GM18907 (cell line): ENCODE results near the gene SMIM22.

Experiments used
- ATAC-seq: cut with Tn5 transposase; IDR thresholded peaks from one replicate; pipeline ENCODE4 v1.9.1; 2021; ENCODE audit warnings: mild to moderate bottlenecking, moderate library complexity; ENCODE audit not compliant: unreplicated experiment

The SMIM22 gene

DNA sequence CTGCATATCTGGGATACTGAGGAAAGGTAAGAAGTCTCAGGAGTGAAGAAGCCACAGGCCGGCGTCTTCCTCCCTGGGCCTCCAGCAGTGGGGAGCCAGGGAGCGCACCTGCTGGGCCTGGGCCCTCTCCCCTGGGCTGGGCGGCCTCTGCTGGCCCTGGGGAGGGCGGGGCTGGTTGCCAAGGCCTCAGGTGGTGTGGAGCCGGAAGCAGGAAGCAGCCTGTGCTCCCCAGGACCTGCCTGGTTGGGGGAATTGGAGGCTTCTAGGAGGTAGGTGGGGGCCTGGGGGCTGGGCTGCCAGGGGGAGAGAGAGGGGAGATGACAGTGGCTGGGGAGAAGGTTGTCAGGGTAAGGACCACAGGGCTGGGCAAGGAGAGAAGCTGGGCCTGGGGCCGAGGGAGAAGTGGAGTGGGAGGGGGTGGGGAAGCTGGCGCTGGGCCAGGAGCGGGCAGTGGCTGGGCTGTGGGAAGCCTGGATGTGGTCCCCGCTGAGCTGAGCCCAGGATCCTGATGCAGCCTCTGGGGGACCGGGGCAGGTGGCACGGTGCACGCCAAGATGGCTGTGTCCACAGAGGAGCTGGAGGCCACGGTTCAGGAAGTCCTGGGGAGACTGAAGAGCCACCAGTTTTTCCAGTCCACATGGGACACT, at the start of gene SMIM22:
Gene SMIM22, plus strand, starts transcription at position 189 of the 647 bp plus-strand sequence. Its CDS starts 366 bp downstream, at position 555.
- no peak for ATAC-seq

- ATAC-seq = no peak
Measured at GRCh38 chr16:4746215-4746614, 49.0 kb upstream of the SMIM22 start.

- ATAC-seq = no peak
Measured at GRCh38 chr16:4746991-4747574, 48.1 kb upstream of the SMIM22 start.

- no peak for ATAC-seq
Measured at GRCh38 chr16:4747906-4748681, 47.1 kb upstream of the SMIM22 start.

DNA sequence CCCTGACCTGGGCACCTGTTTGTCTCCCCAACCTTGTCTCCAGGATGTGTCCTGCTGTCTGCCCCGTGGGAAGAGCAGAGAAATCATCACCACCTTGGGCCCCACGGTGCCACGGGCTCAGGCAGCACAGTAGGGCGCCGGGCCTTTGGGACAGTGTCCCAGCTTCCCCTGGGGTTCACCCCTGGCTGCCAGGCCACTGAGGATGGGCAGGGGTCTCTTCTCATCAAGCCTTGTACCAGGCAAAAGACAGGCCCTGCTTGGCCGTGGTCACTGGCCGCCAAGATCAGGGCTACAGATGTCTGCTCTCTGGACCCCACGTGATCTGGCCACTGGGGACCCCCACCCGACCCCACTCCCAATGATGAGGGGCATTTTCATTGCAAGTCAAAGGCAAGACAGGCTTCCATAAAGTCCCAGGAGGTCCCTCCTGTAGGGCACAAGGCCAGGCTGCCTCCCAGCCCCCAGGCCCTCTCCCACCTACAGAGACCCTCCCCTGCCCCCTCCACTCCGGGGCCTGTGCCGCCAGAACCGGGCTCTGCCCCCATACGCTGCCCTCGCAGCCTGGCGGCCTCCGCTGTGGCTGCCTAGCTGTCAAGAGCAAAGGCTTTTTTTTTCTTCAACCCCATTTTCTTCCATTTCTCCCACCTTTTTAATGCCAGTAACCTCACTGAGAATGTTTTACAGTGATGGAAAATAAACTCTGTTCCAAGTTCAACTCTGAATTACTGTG, 46.3 kb upstream of the SMIM22 start:
- no peak for ATAC-seq

- no peak for ATAC-seq
Measured at GRCh38 chr16:4749700-4750257, 45.4 kb upstream of the SMIM22 start.

- no peak for ATAC-seq
Measured at GRCh38 chr16:4750896-4751295, 44.3 kb upstream of the SMIM22 start.

- ATAC-seq = no peak
Measured at GRCh38 chr16:4752351-4753100, 42.6 kb upstream of the SMIM22 start.

DNA sequence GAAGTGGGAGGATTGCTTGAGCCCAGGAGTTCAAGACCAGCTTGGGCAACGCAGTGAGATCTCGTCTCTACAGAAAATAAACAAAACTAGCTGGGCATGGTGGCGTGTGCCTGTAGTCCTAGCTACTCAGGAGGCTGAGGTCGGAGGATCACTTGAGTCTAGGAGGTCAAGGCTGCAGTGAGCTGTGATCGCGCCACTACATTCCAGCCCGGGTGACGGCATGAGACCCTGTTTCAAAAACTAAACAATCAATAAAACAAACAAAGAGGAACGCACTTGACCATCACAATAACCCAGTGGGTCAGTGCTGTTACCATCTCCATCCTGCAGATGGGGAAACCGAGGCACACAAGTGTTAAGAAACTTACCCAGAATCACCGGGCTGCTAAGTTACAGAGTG, 41.9 kb upstream of the SMIM22 start:
- ATAC-seq = no peak

DNA sequence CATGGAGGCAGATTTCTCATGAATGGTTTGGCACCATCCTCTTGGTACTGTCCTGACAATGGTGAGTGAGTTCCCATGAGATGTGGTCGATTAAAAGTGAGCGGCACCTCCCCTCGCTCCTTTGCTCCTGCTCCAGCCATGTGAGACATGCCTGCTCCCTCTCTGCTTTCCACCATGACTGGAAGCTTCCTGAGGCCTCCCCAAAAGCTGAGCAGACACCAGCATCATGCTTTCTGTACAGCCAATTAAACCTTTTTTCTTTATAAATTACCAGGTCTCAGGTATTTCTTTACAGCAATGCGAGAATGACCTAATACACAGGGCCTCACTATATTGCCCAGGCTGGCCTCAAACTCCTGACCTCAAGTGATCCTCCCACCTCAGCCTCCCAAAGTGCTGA, 40.3 kb upstream of the SMIM22 start:
- ATAC-seq = no peak

GRCh38 chr16:4755687-4756086, 39.5 kb upstream of the SMIM22 start:
- ATAC-seq = no peak

GRCh38 chr16:4760221-4760910, 34.8 kb upstream of the SMIM22 start:
- no peak for ATAC-seq

- ATAC-seq = no peak
Measured at GRCh38 chr16:4762205-4762604, 33.0 kb upstream of the SMIM22 start.

DNA sequence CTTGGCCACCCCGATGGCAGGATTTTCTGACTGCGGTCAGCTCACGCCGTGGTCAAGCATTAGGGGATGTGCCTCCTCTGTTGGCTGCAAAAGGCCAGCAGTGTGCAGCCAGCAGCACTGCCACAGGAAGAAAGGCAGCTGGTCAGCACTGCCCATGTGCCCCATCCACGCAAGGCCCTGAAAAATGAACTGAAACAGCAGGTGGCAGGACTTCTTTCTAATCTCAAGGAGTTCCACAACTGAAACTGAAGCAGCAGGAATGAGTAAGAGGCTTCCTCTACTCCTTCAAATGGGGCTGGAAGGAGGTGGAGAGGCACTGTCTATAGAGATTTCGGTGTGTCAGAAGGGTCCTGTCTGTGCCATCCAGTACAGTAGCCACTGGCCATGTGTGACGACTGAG, 31.4 kb upstream of the SMIM22 start:
- ATAC-seq = no peak

DNA sequence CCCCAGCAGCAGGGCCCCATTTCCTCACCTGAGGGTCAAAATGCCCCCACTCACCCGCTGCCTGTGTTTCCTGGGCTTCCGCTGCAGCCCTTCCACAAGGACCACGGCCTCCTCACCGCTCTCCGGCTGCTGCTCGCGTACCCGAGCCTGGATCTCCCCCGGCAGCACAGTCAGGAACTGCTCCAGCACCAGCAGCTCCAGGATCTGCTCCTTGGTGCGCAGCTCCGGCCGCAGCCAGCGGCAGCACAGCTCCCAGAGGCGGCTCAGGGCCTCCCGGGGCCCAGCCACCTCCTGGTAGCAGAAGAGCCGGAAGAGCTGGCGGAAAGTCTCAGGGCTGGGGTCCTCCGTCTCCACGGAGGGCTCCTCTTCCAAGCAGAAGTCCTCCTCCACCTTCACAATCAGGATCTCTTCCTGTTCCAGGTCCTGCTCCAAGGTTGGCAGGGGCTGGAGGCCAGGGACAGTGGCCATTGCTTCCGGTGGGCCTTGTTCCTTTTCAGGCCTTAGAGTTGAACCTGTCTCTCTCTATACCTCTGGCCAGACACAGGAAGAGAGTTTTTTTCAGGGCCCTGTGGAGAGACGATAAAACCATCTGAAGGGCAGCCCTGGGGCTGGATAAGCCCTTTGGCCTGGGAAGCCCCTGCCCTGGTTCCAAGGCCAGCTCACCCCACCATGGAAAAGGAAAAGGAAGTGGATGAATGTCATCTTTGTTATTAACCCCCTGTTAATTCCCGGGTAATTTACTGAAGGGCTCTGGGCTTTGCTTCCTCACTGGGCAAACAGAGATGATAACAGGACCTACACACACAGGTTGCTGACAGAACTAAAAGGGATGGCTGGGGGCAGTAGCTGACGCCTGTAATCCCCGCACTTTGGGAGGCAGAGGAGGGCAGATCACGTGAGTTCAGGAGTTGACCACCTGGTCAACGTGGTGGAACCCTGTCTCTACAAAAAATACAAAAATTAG, 29.4 kb upstream of the SMIM22 start:
- no peak for ATAC-seq

- peak; percentile 87 for ATAC-seq
Measured at GRCh38 chr16:4766875-4767628, 28.1 kb upstream of the SMIM22 start, which contains the start of gene ZNF500. Gene ZNF500, minus strand, starts transcription at chr16:4767162. Its CDS starts 1,184 bp downstream, at chr16:4765978.

DNA sequence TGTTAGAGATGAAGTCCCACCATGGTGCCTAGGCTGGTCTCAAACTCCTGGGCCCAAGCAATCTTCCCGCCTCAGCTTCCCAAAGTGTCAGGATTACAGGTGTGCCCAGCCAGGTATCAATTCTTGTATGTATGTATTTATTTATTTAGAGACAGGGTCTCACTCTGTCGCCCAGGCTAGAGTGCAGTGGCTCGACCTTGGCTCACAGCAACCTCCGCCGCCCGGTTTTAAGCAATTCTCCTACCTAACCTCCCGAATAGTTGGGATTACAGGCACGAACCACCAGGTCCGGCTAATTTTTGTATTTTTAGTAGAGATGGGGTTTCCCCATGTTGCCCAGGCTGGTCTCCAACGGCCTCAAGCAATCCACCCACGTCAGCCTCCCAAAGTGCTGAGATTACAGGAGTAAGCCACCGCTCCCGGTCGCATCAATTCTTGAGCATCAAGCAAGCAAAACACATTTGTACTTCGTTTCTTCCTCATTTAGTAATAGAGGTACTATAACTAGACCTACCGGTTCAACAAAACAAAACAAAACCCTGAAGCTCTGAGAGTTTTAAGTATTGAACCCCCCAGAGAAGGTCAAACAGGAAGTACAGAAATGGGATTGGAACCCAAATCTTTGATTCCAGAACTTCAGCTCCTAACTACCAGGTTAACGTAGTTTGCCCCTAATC, 27.2 kb upstream of the SMIM22 start:
- ATAC-seq = no peak
